Mesenteric fat pad (tissue), 1 donor: ENCODE data around the gene AMPD2. TPM values are rescaled to one million over a fixed set of nuclear protein-coding genes. Genes with fewer than 3 reads are reported as not detected.

Source experiments
- DNase-seq: peaks from one replicate; pipeline ENCODE4 v3.0.0-alpha.2; 2020; ENCODE audit warnings: low spot score
- long read RNA-seq: library from polyadenylated mRNA; unstranded; transcript quantifications from one replicate; pipeline ENCODE4 v2.0.0, GENCODE V29; 2020
- total RNA-seq: library from RNA; stranded (reverse); fragmentation: NEBNext Ultra II Directional; extraction: Animal tissue kit (Norgen Biotek cat#: 25700); gene quantifications from one replicate; pipeline ENCODE4 v1.2.1, GENCODE V29; 2021
- donor health status: DM: yes; HTN: yes; CAD: no.

AMPD2 gene
- total RNA-seq = 63.1 TPM
- long read RNA-seq, transcript AMPD2-202 (18 exons, 3,728 nt) = major isoform, 6 of 27 reads
- long read RNA-seq, partial matches to known transcripts = 16 of 27 reads
- long read RNA-seq, other reads (novel, unspliced or antisense) = 4 of 27 reads

DNA sequence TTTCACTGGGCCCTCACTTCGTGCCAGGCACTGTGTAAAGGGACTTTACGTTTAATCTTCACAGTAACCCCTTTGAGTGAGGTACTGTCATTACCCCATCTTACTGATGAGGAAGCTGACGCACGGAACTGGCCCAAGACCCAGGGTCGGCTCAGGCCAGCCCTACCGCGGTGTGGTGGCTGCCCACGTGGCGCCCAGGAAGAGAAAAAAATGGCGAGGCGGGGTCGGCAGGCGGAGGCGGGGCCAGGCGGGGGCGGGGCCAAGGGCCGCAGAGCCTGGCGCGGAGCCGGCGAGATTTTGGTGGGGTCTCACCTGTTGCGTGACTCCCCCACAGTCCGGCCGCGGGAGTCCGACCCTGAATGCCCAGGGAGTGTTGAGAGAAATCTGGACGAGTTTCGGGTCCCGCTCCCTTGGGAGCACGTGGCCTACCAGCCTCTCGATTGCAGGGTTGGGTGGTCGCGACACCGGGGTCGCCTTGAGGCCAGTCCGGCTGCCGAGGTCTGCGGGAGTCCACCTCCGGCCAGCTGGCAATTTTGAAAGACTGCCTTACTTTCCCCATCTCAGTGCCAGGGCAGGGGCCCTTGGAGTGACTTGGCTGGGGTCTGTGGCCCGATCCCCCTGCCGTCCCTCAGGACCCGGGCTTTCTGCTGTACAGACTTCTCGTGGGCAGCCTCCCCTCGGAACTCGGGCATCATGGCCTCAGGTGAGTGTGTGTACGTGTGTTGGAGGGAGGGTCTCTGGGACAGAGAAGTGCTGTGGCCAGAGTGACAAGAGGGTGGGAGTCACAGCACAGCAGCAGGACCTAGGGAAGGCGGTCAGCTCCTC lies at the start of gene AMPD2, which contains the start of gene GNAT2:
AMPD2 (plus strand) TSS at position 262 of the 825 bp plus-strand sequence. CDS start 1,339 bp downstream, outside the sequence.
GNAT2 (minus strand) TSS at position 41 of the 825 bp plus-strand sequence. CDS start 6,746 bp downstream, outside the sequence.
- peak; percentile 94 for DNase-seq

DNA sequence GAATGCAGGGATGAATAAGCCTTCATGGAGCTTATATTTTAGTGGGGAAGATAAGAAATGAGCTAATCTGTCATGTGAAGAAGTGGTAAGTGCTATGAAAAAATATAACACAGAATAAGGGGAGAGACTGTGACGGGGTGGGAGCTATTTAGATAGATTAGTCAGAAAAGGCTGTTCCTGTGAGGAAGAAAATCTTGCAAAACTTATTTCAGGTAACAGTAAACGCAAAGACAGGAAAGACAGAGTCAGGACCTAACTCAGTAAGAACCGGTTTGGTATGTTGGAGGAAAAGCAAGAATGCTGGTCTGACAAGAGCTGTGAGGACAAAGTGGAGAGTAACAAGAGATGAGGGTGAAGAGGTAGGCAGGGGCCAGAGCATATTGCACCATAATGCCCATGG lies 49.2 kb upstream of the AMPD2 start:
- DNase-seq = no peak

DNA sequence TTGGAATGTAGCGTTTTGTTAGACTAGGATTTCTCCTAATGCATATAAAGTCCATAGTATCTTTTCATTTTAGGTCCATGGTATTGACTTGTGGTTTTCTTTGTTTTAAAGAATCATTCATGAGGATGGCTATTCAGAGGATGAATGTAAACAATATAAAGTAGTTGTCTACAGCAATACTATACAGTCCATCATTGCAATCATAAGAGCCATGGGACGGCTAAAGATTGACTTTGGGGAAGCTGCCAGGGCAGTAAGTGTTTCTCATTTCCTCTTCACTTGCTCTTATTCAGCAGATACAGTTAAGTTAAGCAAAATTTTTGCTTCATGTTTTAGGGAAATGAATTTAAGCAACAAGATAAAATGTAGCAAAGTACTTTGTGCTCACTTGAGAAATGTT lies 45.9 kb upstream of the AMPD2 start:
- DNase-seq = no peak

DNA sequence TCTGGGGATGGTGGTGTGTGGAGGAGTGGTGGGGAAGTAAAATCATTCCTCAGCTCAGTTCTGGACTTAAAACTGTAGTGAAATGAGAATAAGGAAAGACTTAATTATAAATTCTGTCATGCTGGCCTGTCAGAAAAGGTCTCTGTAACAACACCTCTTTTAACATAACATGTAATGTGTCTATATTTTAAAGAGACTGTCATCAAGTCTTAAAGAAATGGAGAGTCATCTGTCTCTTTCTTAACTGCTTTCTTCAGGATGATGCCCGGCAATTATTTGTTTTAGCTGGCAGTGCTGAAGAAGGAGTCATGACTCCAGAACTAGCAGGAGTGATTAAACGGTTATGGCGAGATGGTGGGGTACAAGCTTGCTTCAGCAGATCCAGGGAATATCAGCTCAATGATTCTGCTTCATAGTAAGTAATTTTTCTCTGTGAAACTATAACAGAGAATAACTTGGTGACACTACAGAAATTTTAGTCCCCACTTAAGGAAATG lies 40.6 kb upstream of the AMPD2 start:
- DNase-seq = no peak

DNA sequence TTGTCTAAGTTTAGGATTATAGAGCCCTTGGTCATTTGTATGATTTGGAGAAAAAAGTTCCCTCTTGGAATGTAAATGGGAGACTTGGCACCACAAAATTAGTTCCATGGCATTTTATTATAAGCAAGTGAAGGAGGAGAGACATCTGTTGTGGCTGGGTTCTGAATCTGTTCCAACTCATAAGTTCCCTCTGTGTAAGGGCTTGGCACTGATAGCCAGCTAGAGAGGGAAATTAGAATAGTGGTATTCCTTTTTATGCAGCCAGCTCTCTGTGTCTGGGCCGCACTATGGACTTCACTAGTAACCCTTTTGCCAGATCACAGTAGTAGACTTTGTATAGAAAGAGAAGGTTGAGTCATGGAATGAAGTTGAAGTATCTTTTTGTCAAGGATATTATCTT lies 40.1 kb upstream of the AMPD2 start:
- DNase-seq = no peak

DNA sequence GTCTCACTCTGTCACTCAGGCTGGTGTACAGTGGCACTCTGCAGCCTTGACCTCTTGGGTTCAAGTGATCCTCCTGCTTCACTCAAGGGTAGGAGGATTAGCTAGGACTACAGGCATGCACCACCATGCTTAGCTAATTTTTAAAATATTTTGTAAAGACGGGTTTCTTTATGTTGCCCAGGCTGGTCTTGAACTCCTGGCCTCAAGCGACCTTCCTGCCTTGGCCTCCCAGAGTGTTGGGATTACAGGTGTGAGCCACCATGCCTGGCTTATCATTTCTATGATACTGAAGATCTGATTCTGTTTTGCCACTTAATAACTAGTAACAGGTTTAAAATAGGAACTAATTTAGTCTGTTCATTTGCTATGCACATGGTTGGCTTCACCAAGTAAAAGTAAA lies 37.6 kb upstream of the AMPD2 start:
- no peak for DNase-seq

DNA sequence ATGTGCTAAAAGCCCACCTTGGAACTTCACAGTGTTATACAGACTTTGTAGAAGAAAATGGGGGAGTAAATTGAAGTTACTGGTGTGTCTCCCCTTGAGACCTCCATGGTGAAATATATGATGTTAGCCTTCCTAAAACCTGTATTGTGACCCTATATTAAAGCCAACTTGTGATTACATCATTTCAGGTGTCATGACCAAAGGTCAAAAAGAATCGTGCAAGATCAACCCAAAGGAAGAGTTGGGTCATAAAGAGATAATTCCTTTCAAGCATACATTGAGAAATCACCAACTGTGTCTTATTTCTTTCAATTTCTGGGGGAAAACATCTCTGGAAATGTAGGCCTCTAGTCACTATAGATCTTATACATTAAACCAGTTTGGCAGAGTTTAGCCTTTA lies 34.9 kb upstream of the AMPD2 start:
- DNase-seq = no peak

DNA sequence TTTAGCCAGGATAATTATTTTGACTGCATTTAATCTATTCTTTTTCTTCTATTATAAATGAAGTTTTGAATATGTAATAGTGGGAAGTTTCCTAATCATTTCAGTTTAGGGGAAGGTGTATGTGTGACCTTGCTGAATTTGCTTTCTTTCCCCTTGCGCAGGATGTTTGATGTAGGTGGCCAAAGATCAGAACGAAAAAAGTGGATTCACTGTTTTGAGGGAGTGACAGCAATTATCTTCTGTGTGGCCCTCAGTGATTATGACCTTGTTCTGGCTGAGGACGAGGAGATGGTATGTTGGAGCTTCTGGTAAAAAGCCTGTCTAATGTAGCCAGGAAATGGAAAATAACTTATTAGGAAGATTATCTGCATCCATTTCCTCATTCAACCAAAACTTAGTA lies 33.6 kb upstream of the AMPD2 start:
- DNase-seq = no peak

DNA sequence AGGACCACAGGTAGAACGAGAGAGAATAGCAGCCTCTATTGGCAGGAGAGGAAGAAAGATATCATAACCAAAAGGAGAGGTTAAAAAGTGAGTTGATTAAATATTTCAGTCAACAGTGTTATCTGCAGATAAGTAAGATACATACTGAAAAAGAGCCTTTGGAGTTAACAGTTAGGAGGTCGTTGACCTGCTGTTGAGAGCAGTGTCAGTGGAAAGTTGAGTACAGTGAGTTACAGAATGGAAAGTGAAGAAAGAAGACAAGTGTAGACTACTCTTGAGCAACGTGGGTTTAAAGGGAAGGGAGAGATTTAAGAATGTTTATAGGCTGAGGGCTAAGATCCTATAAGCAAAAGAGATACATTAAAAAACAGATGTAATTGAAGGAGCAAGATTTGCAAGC lies 30.5 kb upstream of the AMPD2 start:
- no peak for DNase-seq

DNA sequence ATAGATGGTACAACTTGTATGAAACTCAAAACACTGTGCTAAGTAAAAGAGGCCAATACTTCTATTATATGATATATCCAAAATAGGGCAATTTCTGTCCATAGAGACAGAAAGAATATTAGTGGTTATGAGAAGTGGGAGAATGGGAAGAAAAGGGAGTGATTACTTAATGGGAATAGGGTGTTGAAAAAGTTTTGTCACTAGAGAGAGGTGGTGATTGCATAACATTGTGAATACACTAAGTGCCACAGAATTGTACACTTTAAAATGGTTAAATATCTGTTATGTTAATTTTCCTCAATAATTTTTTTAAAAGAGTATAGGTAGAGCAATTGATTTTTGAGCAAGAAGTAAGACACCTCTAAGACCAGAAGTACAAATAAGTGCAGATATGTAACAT lies 30.0 kb upstream of the AMPD2 start:
- no peak for DNase-seq

DNA sequence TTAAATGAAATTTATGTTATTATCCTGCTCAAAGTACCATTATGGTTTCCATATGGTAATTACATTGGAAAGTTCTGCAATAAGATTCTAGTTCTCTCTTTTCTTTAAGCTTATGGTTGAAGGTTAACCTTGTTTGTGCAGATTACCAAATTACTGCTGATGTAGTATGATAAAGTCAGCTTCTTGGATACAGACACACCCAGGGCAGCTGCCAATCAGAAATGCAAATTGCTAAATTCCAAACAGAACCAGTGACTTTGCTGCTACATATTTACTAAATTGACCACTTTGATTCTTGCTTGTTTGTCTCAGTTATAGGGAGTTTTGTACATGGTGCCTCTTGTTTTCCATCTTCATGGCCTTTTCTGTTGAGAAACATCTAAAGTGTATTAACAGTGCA lies 26.7 kb upstream of the AMPD2 start:
- DNase-seq = no peak

DNA sequence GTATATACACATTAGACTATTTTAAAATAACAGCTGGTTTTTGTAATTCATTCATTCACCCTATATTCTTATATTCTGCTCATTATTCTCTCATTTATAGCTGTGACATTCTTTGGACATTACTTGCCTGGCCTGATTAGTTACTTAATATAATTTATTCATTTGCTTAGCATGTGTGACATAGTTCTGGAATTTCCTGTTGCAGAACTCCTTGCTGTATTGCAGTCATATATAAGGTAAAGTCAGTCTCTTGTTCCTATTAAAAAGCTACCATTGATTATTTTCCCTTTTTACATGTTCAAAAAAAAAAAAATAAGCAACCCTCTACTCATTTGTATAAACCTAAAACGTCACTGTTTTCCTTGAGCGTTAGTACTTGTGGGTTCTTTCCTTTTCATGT lies 24.1 kb upstream of the AMPD2 start:
- DNase-seq = no peak

DNA sequence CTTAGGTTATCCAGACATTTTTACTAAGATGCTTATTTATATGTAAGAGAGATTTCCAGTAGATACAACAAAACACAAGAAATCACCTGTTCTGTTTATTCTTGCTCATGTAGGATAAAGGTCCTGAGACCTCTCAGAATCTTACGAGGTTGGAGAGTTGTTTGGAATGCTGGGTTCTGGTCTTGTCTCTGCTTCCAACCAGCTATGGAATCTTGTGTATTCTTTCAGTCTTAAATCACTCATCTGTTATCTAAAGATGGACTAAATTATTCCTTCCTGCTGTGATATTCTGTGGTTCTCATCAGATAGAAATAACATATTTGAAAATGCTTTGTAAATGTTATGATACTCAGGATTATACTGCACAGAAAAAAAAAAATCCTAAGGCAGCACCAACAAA lies 21.5 kb upstream of the AMPD2 start:
- no peak for DNase-seq

DNA sequence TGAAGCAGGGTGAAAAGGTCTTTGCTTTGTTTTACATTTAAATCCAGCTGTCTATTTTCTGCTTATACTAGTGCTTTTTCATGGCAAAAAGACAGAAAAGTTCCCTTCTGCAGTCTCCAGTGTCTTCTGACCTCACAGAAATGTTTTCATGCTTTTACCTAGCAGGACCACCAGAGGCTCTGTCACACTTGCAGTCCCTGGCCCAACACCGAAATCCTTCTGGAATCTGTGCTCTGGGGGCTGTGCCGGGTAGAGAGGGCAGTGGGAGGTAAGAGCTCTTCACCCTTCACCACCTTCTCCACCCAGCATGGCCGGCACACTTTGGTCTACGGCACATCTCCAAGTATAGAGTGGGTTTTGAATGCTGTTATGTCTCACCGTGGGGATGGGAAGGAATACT lies 21.0 kb upstream of the AMPD2 start:
- DNase-seq = no peak

DNA sequence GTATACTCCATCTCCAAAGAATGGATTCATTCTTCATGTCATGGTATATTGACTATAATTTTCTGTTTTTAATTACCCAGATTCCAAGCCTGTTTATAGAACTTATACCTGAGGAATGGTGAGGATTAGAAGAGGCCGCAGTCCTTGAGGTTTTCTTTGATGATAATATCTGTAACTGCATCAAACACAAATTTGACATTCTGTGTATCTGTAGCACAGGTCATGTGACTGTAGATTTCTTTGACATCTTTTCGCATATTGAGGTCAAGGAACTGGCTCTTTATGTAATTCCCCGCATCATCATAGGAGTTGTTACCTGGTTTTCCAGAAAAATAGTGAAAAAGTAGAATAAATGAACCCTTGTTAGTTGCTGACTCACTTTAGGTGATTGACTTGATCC lies 16.4 kb upstream of the AMPD2 start:
- DNase-seq = no peak

DNA sequence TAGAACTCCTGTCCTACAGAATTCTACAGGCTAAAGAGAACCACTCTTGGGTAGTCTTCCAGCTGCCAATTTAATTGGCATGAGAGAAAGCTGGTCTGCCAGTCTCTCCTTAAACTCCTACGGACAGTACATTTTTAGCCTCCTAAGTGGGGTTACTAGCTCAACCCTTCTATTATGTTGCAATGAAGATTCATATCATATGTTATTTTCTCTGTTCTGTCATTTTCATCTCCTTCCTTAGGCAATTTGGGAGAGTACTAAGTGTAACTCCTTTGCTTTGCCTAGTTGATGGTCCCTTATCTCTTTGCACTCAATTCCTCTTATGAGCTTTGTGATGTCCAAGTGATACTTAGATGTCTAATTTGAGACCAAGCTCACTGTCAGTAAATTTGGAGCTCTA lies 14.3 kb upstream of the AMPD2 start:
- no peak for DNase-seq

DNA sequence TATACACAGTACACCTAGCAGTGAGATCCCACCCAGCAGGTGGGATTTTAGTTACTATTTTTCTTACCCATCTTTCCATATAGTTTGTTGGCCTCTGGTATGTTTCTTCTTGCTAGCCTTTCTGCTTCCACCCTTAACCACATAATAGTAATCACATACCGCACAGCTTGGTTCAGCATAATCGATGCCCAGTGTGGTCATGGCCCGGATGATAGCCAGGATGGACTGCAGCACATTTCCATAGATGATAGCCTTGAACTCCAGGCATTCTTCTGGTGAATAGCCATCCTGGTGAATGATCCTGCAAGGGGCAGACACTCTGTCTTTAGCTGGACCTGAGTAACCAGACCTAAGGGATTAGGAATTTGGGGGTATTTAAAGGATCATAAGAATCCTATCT lies 9.8 kb upstream of the AMPD2 start:
- no peak for DNase-seq

DNA sequence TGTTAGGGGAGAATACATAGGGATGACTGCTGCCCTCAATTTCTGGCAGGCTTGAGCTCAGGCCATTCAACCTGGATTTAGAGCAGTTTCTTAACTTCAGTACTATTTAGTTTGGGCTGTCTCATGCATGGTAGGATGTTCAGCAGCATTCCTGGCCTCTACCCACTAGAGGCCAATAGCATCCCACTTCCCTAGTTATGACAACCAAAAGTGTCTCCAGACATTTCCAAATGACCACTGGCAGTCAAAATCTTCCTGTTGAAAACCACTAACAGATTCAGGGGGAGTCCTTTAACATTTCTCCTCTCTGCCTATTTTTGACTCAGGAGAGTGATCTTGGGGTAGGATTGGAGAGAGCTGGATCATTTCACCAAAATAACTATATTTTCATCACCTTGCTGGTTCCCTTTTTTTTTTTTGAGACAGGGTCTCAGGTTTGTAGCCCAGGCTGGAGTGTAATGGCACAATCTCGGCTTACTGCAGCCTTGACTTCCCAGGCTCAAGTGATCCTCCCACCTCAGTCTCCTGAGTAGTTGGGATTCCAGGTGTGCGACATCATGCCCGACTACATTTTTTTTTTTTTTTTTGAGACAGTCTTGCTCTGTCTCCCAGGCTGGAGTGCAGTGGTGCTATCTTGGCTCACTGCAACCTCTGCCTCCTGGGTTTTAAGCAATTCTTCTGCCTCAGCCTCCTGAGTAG lies 8.9 kb upstream of the AMPD2 start:
- DNase-seq = no peak

DNA sequence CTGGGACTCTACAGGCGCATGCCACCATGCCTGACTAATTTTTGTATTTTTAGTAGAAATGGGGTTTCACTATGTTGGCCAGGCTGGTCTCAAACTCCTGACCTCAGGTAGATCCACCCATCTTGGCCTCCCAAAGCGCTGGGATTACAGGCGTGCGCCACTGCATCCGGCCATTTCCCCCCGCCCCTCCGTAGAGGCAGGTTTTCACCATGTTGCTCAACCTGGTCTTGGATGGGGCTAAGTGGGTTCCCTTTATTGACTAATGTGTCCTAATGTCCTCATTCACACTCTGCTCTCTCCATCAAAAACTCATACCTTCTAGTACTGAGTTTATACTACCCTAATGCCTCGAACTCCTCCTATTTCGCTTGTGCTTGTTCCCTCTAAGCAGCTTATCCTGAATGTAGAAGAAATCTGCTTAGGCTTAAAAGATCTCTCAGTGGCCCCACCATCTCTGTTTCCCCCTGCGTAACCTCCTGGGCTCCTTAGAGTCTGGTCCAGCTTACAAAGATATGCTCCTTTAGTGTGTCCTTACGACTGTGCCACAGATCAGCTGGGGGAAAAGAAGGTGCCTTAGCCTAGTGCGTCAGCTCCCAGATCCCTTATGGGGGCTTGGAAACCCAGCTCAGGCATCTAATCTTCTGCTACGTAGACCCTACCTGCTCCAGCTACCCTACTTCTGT lies 8.2 kb upstream of the AMPD2 start:
- no peak for DNase-seq

DNA sequence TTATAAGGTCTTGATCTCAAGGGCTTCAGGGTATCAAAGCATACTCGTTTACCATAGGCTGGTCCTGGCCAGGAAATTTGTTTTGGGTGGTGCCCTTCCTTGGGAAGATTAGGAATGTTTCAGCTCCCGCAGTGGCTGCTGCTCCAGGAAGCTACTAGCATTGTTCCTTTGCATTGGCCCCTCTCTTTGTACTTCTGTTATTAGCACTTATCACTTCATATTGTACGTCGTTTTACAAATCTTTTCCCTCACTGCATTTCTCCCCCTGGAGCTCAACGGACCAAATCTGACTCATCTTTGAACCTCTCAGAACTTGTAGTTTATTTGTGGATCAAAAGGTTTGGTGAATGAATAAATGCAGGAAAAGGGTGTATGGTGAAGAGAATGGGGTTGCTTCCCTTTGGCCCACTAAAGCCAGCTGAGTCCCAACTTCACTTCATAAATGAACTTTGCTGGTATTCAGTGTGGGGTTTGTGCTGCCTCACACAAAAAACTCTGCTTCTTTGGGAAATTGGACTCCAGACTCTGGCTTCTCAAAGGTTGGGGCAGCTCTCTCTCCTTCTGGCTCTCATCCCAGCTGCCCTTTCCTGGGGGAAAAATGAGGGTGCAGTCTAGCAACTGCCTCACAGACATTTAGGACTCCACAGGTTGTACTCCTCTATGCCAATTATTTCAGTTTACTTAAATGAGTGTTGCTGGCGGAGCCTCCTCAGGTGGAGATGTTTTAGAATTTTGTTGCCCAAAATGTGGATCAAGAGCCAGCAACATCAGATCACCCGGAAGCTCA lies 6.1 kb upstream of the AMPD2 start:
- no peak for DNase-seq

DNA sequence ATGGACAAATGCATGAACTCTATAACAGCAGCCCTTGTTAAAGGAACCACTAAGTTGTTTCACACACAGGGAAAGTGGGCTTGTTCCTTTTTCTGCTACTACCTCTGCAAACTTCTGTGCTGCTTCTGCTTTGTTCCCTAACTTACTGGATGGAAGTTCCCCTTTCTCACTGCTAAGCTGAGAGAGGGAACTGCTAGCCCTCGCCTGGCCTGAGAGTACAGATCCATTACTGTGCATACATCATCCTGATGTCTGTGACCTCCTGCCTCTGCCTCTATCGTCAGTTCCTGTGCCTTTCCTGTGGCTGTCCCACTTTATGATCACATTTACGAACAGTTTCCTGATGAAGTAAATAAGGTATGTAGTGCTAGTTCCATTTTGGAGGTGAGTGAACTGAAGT lies 3.8 kb upstream of the AMPD2 start:
- no peak for DNase-seq
